Loucy (cell line): ENCODE measurements around the gene CDK6.

Source experiments
- EZH2phosphoT487 ChIP-seq: fragments of 200-600 bp; IDR thresholded peaks from 2 replicates; pipeline ENCODE4 v1.6.1; 2018; ENCODE audit warnings: antibody characterized with exemption, mild to moderate bottlenecking, moderate library complexity, borderline replicate concordance
- TF ChIP-seq, protein P1 (sequence below): fragments of 200-600 bp; sonication (generic); conservative IDR thresholded peaks from 2 replicates; pipeline ENCODE4 v1.5.1; 2014; ENCODE audit warnings: mild to moderate bottlenecking, antibody characterized with exemption, low read length

DNA sequence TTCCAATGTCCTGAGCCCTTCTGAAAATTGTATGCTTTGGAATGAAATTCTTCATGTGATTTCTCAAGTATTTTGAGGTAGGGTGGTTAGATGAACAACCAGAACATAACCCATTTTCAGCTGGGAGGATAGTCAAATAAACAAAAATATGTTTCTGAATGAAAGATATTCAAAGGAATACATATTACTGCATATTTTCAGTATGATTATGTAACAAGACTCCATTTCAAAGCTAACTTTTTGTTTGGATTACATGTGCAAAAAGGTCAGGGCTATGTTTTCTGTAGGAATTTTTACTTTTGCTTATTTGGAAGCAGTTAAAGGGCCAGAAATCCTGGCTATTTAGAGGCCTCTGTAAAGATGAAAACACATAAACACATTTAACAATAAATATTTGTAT, 27.7 kb downstream of the CDK6 start:
- TF ChIP-seq, protein P1, sequence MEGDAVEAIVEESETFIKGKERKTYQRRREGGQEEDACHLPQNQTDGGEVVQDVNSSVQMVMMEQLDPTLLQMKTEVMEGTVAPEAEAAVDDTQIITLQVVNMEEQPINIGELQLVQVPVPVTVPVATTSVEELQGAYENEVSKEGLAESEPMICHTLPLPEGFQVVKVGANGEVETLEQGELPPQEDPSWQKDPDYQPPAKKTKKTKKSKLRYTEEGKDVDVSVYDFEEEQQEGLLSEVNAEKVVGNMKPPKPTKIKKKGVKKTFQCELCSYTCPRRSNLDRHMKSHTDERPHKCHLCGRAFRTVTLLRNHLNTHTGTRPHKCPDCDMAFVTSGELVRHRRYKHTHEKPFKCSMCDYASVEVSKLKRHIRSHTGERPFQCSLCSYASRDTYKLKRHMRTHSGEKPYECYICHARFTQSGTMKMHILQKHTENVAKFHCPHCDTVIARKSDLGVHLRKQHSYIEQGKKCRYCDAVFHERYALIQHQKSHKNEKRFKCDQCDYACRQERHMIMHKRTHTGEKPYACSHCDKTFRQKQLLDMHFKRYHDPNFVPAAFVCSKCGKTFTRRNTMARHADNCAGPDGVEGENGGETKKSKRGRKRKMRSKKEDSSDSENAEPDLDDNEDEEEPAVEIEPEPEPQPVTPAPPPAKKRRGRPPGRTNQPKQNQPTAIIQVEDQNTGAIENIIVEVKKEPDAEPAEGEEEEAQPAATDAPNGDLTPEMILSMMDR = no peak
- TF ChIP-seq EZH2phosphoT487 = no peak
